ENCODE results near the gene SEC14L2. TPM values are rescaled to one million over a fixed set of nuclear protein-coding genes. Genes with fewer than 3 reads are reported as not detected.

SEC14L2 gene
- total RNA-seq, 1 experiment from 2014 or later: 8.2 TPM

DNA sequence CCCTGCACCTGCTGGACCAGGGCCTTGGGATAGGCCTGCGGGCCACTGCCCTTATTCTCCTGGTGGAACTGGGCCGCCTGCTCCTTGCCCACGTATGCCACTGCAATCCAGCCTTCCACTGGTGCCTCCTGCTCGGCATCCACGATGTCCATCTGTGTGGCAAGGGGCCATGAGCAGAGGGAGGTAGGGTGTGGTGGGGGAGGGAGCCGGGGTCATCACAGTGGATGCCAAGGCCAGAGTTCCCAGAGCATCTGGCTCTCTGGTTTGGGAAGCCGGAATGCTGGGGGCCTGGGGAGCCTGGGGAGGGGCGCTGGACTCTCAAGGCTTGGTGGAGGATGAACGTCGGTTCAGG, 10.2 kb upstream of the SEC14L2 start:
- no peaks in the 10 kb centered on the region for H3K79me2 ChIP-seq (ENCODE audit: insufficient read depth, low read length)
- no peak overlapping the region for H2AFZ ChIP-seq (ENCODE audit: low read length)
- H4K20me1 ChIP-seq (ENCODE audit: control insufficient read depth, insufficient read depth, insufficient read length): no peaks in the 10 kb centered on the region
- peaks cover 6% of the 10 kb centered on the region for H3K23me2 ChIP-seq (ENCODE audit: insufficient read length, low read depth, low read length, poor library complexity, severe bottlenecking)
- no peak overlapping the region for H2BK5ac ChIP-seq (ENCODE audit: insufficient read length, low read length)
- H3K27ac ChIP-seq (ENCODE audit: insufficient read length, low read depth, low read length): no peak overlapping the region
- H2BK12ac ChIP-seq (ENCODE audit: insufficient read length, low read depth, low read length): no peak overlapping the region
- H3T11ph ChIP-seq (ENCODE audit: low read length): no peak overlapping the region
- Mint-ChIP-seq H3K9me3 (peaks cover 8 to 11% of the 10 kb centered on the region in 2 experiments; a peak in 4 of 5 replicates), H3K4me3 (peak overlapping the region; percentile 87 to 92), H3K27ac (peak overlapping the region in 1 of 3 experiments; percentile 82; a peak in 1 of 7 replicates), H3K36me3 (ENCODE audit: insufficient read depth in 1 of 3, low read depth in 3 of 3) (peaks cover 0 to 19% (median 16%) of the 10 kb centered on the region in 3 experiments; a peak in 6 of 7 replicates), H3K27me3 (ENCODE audit: low read depth) (peaks cover 4% of the 10 kb centered on the region), H3K4me1 (peaks cover 15 to 16% of the 10 kb centered on the region in 2 experiments)
- peak overlapping the region; percentile 67 for H3K4me2 ChIP-seq (ENCODE audit: insufficient read depth, insufficient read length, low read length)
- no peaks in the 10 kb centered on the region for H3K27me3 ChIP-seq (ENCODE audit: insufficient read depth, low read length)
- no peak overlapping the region; the same call in 1 of the 2 replicates for H3K14ac ChIP-seq (ENCODE audit: insufficient read depth, low read length)
- H2BK15ac ChIP-seq (ENCODE audit: low read depth, low read length): no peak overlapping the region
- H4K91ac ChIP-seq (ENCODE audit: insufficient read length, low read depth, low read length): no peak overlapping the region
- no peak overlapping the region for H3K18ac ChIP-seq (ENCODE audit: insufficient read length, low read depth, low read length)
- no peak overlapping the region for H3K4ac ChIP-seq (ENCODE audit: low read depth, low read length)
- H3K4me1 ChIP-seq (ENCODE audit: insufficient read depth, low read length): no peaks in the 10 kb centered on the region; the same call in 1 of the 2 replicates
- H4K8ac ChIP-seq (replicated peaks; ENCODE audit: insufficient read length, low read depth, low read length): no peak overlapping the region
- no peaks in the 10 kb centered on the region for H3K79me1 ChIP-seq (ENCODE audit: insufficient read depth, low read depth, low read length, poor library complexity, severe bottlenecking)
- H3K56ac ChIP-seq (ENCODE audit: insufficient read length, low read depth, low read length): no peak overlapping the region
- no peak for DNase-seq
- TF ChIP-seq, protein P1, sequence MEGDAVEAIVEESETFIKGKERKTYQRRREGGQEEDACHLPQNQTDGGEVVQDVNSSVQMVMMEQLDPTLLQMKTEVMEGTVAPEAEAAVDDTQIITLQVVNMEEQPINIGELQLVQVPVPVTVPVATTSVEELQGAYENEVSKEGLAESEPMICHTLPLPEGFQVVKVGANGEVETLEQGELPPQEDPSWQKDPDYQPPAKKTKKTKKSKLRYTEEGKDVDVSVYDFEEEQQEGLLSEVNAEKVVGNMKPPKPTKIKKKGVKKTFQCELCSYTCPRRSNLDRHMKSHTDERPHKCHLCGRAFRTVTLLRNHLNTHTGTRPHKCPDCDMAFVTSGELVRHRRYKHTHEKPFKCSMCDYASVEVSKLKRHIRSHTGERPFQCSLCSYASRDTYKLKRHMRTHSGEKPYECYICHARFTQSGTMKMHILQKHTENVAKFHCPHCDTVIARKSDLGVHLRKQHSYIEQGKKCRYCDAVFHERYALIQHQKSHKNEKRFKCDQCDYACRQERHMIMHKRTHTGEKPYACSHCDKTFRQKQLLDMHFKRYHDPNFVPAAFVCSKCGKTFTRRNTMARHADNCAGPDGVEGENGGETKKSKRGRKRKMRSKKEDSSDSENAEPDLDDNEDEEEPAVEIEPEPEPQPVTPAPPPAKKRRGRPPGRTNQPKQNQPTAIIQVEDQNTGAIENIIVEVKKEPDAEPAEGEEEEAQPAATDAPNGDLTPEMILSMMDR (conservative IDR thresholded peaks at IDR 0.05): no peak
- WGBS (ENCODE audit: extremely low coverage, insufficient read length, low lambda C conversion rate): no CpG with 5 or more reads among the region's 10 CpGs
- H2BK120ac ChIP-seq (ENCODE audit: low read depth, low read length, poor library complexity, severe bottlenecking): no peak overlapping the region
- H4K5ac ChIP-seq (ENCODE audit: insufficient read length, low read depth, low read length): no peak overlapping the region
- H3K9ac ChIP-seq (ENCODE audit: extremely low read depth, insufficient read length, low read length): no peak overlapping the region
- H2BK20ac ChIP-seq (ENCODE audit: low read depth, low read length, poor library complexity, severe bottlenecking): no peak overlapping the region
- H3K9me3 ChIP-seq (ENCODE audit: control insufficient read depth, low read depth, low read length): no peaks in the 10 kb centered on the region
- no peak overlapping the region for H2AK5ac ChIP-seq (ENCODE audit: insufficient read length, low read length)
- no peak overlapping the region for H3K23ac ChIP-seq (ENCODE audit: insufficient read length, low read depth, low read length)
